K562 (cell line): ENCODE measurements around the gene INHA. TPM values are rescaled to one million over a fixed set of nuclear protein-coding genes. Genes with fewer than 3 reads are reported as not detected.

Experiments used
- CLOCK ChIP-seq: fragments of 250-450 bp; sonication (Bioruptor Pico); IDR thresholded peaks from 2 replicates; pipeline ENCODE4 v1.4.0; 2020; ENCODE audit warnings: mild to moderate bottlenecking, moderate library complexity, borderline replicate concordance
- ESRRB ChIP-seq: fragments of 250-450 bp; sonication (Bioruptor Pico); IDR thresholded peaks from 2 replicates; pipeline ENCODE4 v1.5.0; 2020; ENCODE audit warnings: mild to moderate bottlenecking, moderate library complexity, borderline replicate concordance
- GABPB2 ChIP-seq: fragments of 250-450 bp; sonication (Bioruptor Pico); conservative IDR thresholded peaks from 2 replicates; pipeline ENCODE4 v1.5.1; 2021; ENCODE audit warnings: mild to moderate bottlenecking
- HOXB6 ChIP-seq: fragments of 250-450 bp; sonication (Bioruptor Pico); IDR thresholded peaks from 2 replicates; pipeline ENCODE4 v1.5.1; 2022; ENCODE audit warnings: mild to moderate bottlenecking, borderline replicate concordance
- ILF3 ChIP-seq: fragments of 450-650 bp; IDR thresholded peaks from 2 replicates; pipeline ENCODE4 v1.6.1; 2018; ENCODE audit warnings: antibody characterized with exemption, mild to moderate bottlenecking, moderate library complexity, borderline replicate concordance
- KLF16 ChIP-seq: IDR thresholded peaks from 2 replicates; pipeline ENCODE4 v1.6.1; 2016; ENCODE audit warnings: antibody characterized with exemption
- MCM2 ChIP-seq: fragments of 450-650 bp; IDR thresholded peaks from 2 replicates; pipeline ENCODE4 v1.6.1; 2017; ENCODE audit warnings: low read depth, mild to moderate bottlenecking
- PHF8 ChIP-seq: fragments of 200-600 bp; sonication (generic); IDR thresholded peaks from 2 replicates; pipeline ENCODE4 v1.6.1; 2012; ENCODE audit warnings: mixed run types, mild to moderate bottlenecking, inconsistent platforms, low read length, moderate library complexity, borderline replicate concordance
- PTRF ChIP-seq: fragments of 450-650 bp; IDR thresholded peaks from 2 replicates; pipeline ENCODE4 v1.6.1; 2016; ENCODE audit warnings: mild to moderate bottlenecking, missing genetic modification characterization, missing compliant biosample characterization
- RAD21 ChIP-seq, 2 experiments: fragments of 250-450 bp in 1 of 2; fragments of 450-650 bp in 1 of 2; sonication (Bioruptor Pico) in 1 of 2; formaldehyde crosslinking in 1 of 2; IDR thresholded peaks in 1 of 2; conservative IDR thresholded peaks in 1 of 2; 2 replicates each; pipeline versions ENCODE4 v1.4.0 to v1.8.0; 2020 to 2022; ENCODE audit warnings: mild to moderate bottlenecking in 2 of 2, moderate library complexity in 1 of 2
- RAD51 ChIP-seq: fragments of 450-650 bp; IDR thresholded peaks from 2 replicates; pipeline ENCODE4 v1.7.1; 2016; ENCODE audit warnings: low read depth, mild to moderate bottlenecking, borderline replicate concordance
- SP1 ChIP-seq: sonication (generic); formaldehyde crosslinking; IDR thresholded peaks from 2 replicates; pipeline ENCODE4 v1.8.1; 2022; ENCODE audit warnings: mild to moderate bottlenecking, missing genetic modification reagents
- TEAD1 ChIP-seq, 2 experiments: fragments of 450-650 bp in 1 of 2; sonication (generic) in 1 of 2; formaldehyde crosslinking; IDR thresholded peaks; 2 replicates each; pipeline versions ENCODE4 v1.4.0 to v1.8.0; 2020 to 2022; ENCODE audit warnings: mild to moderate bottlenecking in 2 of 2, missing genetic modification reagents in 1 of 2
- ZBTB49 ChIP-seq: sonication (generic); formaldehyde crosslinking; IDR thresholded peaks from 2 replicates; pipeline ENCODE4 v1.8.0; 2022; ENCODE audit warnings: missing genetic modification reagents, mild to moderate bottlenecking, borderline replicate concordance
- ZNF354B ChIP-seq: fragments of 250-450 bp; sonication (Bioruptor Pico); IDR thresholded peaks from 2 replicates; pipeline ENCODE4 v1.4.0; 2020
- ZNF449 ChIP-seq: fragments of 250-450 bp; sonication (Bioruptor Pico); IDR thresholded peaks from 2 replicates; pipeline ENCODE4 v1.8.0; 2022; ENCODE audit warnings: moderate library complexity, mild to moderate bottlenecking, inconsistent platforms
- ZNF507 ChIP-seq: conservative IDR thresholded peaks from 2 replicates; pipeline ENCODE4 v1.6.1; 2017; ENCODE audit warnings: missing genetic modification characterization, missing compliant biosample characterization
- ZNF551 ChIP-seq: fragments of 250-450 bp; sonication (Bioruptor Pico); IDR thresholded peaks from 2 replicates; pipeline ENCODE4 v1.5.0; 2021; ENCODE audit warnings: mild to moderate bottlenecking, moderate library complexity
- ZNF699 ChIP-seq: fragments of 250-450 bp; sonication (Bioruptor Pico); IDR thresholded peaks from 2 replicates; pipeline ENCODE4 v1.8.0; 2021; ENCODE audit warnings: mild to moderate bottlenecking, moderate library complexity; ENCODE audit not compliant: insufficient replicate concordance
- polyA plus RNA-seq, 8 experiments: library from polyadenylated mRNA; depleted of rRNA in 4 of 8; stranded (reverse) in 5 of 8; unstranded in 3 of 8; fragments of >200 nt; fragmentation: Nextera tagmentation in 2 of 8; fragmentation: Illumina TruSeq in 1 of 8; extraction: Ambion mirVana in 2 of 8; extraction: Trizol in 1 of 8; gene quantifications; 2 replicates each; pipeline versions ENCODE4 v1.2.1 to v1.2.3, GENCODE V29; 2011 to 2014; ENCODE audit warnings: inconsistent platforms in 1 of 8, missing spikeins in 1 of 8
- total RNA-seq, 7 experiments: library from RNA; depleted of rRNA in 6 of 7; stranded (reverse); fragments of >200 nt in 6 of 7; fragmentation: Illumina TruSeq in 2 of 7; extraction: Trizol in 2 of 7; gene quantifications; 2 replicates each; pipeline versions ENCODE4 v1.2.1 to v1.2.3, GENCODE V29; 2011 to 2021; ENCODE audit warnings: low replicate concordance in 1 of 7

INHA gene
- total and polyA plus RNA-seq, 9 of the 15 experiments (the other 6 are each of a cell fraction or from before 2014, with no cell fraction given), result 0.07 to 1.9 (median 0.40) TPM

- TF ChIP-seq RAD51, result no peak
- no peak for TF ChIP-seq PHF8
- no peak for TF ChIP-seq ZBTB49 (CRISPR knock-in tag)
- no peak for TF ChIP-seq ESRRB
- peak; percentile 43; the same call in 1 of the 2 replicates for TF ChIP-seq KLF16
- TF ChIP-seq RAD21 (CRISPR knock-in tag; conservative IDR thresholded peaks at IDR 0.05 in 1 of 2, IDR thresholded peaks at IDR 0.05 in 1 of 2), result no peak
- TF ChIP-seq ILF3, result no peak
- peak; percentile 70; the same call in 1 of the 2 replicates for TF ChIP-seq SP1 (CRISPR knock-in tag)
- TF ChIP-seq HOXB6, result no peak
- TF ChIP-seq PTRF (tag), result no peak
- TF ChIP-seq ZNF354B (CRISPR knock-in tag), result no peak
- TF ChIP-seq ZNF449, result no peak
- no peak for TF ChIP-seq ZNF699
- no peak for TF ChIP-seq GABPB2 (CRISPR knock-in tag)
- no peak for TF ChIP-seq ZNF507 (tag)
- TF ChIP-seq ZNF551 (CRISPR knock-in tag), result no peak
- TF ChIP-seq MCM2, result no peak
- TF ChIP-seq TEAD1 (CRISPR knock-in tag; IDR thresholded peaks at IDR 0.05), result peak in 1 of 2 experiments; percentile 53; a peak in 1 of 4 replicates
- no peak for TF ChIP-seq CLOCK (CRISPR knock-in tag)
These were observed 536 bp upstream of the INHA start, which contains the start of gene OBSL1 (continued) for GRCh38 chr2:219571311-219572236.
